SK-N-MC (cell line): Measurements from ENCODE around the gene ITGAV.

Experiments
- EZH2 ChIP-seq: fragments of 200-600 bp; sonication (generic); IDR thresholded peaks from one replicate; pipeline ENCODE4 v1.6.1; 2017; ENCODE audit warnings: antibody characterized with exemption
- FOXP2 ChIP-seq: optimal IDR thresholded peaks from 2 replicates; pipeline ENCODE3; 2011; ENCODE audit warnings: mild to moderate bottlenecking, moderate library complexity; ENCODE audit not compliant: insufficient read depth; ENCODE audit errors: extremely low read length, control extremely low read depth
- POLR2AphosphoS5 ChIP-seq: IDR thresholded peaks from 2 replicates; pipeline ENCODE4 v1.6.1; 2012; ENCODE audit warnings: mild to moderate bottlenecking, low read depth, low read length, borderline replicate concordance

DNA sequence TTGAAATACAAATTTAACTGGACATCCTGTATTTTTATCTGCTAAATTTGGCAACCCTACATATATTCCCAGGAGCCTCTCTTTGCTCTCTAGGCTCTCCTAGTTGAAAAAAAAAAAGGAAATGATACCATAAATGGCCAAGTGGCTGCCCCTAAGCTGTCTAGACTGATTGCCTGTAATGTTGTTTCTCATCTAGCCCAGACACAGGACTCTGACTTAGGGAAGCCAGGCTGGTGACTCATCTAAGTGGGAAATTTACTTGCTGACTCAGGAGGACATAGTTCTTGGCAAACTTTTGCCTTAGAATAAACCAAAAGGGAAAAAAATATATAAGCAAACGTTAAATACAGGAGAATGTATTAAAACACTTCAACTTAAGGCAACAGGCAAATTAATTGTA, 14.6 kb upstream of the ITGAV start:
- TF ChIP-seq FOXP2 (no peak), EZH2 (no peak), POLR2AphosphoS5 (no peak)
